Spleen (tissue), 13 donors: ENCODE results near the gene TGM1. TPM values are rescaled to one million over a fixed set of nuclear protein-coding genes. Genes with fewer than 3 reads are reported as not detected.
A peak's percentile ranks its signal among the peaks of the same experiment; 100 is the strongest.

ENCODE experiments used
- DNase-seq: peaks from one replicate; pipeline ENCODE4 v3.0.0-alpha.2; 2020
- H3K27ac ChIP-seq, 8 donors: fragments of 200-600 bp; sonication (generic) in 7 of 8; 1 replicate in 4 of 8; 2 replicates in 4 of 8; pipeline versions ENCODE4 v1.5.0 to v1.8.0; 2016 to 2021; ENCODE audit warnings: inconsistent platforms in 4 of 8, mild to moderate bottlenecking in 4 of 8, moderate library complexity in 1 of 8
- H3K27me3 ChIP-seq, 7 donors: fragments of 200-600 bp; sonication (generic) in 6 of 7; replicated peaks in 1 of 7; 1 replicate in 4 of 7; 2 replicates in 3 of 7; pipeline versions ENCODE4 v1.5.0 to v1.8.0; 2016 to 2021; ENCODE audit warnings: inconsistent platforms in 3 of 7, mild to moderate bottlenecking in 1 of 7
- H3K36me3 ChIP-seq, 6 donors: fragments of 200-600 bp; sonication (generic) in 5 of 6; 1 replicate in 4 of 6; 2 replicates in 2 of 6; pipeline versions ENCODE4 v1.5.0 to v1.8.0; 2016 to 2021; ENCODE audit warnings: inconsistent platforms in 2 of 6
- H3K4me1 ChIP-seq, 6 donors: fragments of 200-600 bp; sonication (generic) in 5 of 6; 1 replicate in 3 of 6; 2 replicates in 3 of 6; pipeline versions ENCODE4 v1.5.0 to v1.8.0; 2016 to 2021; ENCODE audit warnings: inconsistent platforms in 3 of 6
- H3K4me3 ChIP-seq, 8 donors: fragments of 200-600 bp; sonication (generic) in 7 of 8; 1 replicate in 4 of 8; 2 replicates in 4 of 8; pipeline versions ENCODE4 v1.5.0 to v1.8.0; 2016 to 2021; ENCODE audit warnings: inconsistent platforms in 4 of 8, mild to moderate bottlenecking in 4 of 8, moderate library complexity in 2 of 8
- H3K9me3 ChIP-seq, 8 donors: fragments of 200-600 bp; sonication (generic) in 7 of 8; 1 replicate in 4 of 8; 2 replicates in 4 of 8; pipeline versions ENCODE4 v1.5.0 to v1.8.0; 2016 to 2021; ENCODE audit warnings: inconsistent platforms in 4 of 8
- POLR2A ChIP-seq, 3 donors: fragments of 450-650 bp; IDR thresholded peaks; one replicate each; pipeline ENCODE4 v1.5.1; 2017; ENCODE audit warnings: antibody characterized with exemption in 3 of 3, mild to moderate bottlenecking in 1 of 3
- POLR2AphosphoS5 ChIP-seq, 3 donors: sonication (generic); formaldehyde crosslinking; IDR thresholded peaks; one replicate each; pipeline ENCODE4 v1.5.1; 2017; ENCODE audit warnings: antibody characterized with exemption in 3 of 3
- WGBS, 5 donors: extraction: QIAGEN DNeasy Blood & Tissue Kit in 3 of 5; methylation state at CpG; one replicate each; pipeline versions ENCODE4 v1.1.5 to v1.1.7; 2013 to 2018; 5-methylcytosine and 5-hydroxymethylcytosine counted together
- intact Hi-C: fragments of 100-400 bp; cut with DNase I; formaldehyde crosslinking; loops from one replicate; pipeline ENCODE4 v1.15.0; 2023; ENCODE audit warnings: low total_unique reads
- long read RNA-seq, 2 donors: transcript quantifications; one replicate each; lab custom pipeline, GENCODE V29; 2026
- polyA plus RNA-seq, 3 donors: library from polyadenylated mRNA; stranded (reverse); fragments of 200-250 nt; gene quantifications; one replicate each; pipeline ENCODE4 v1.2.1, GENCODE V29; 2013
- total RNA-seq, 7 donors: library from RNA; depleted of rRNA in 3 of 7; stranded (reverse); fragments of >200 nt in 3 of 7; fragmentation: NEBNext Ultra II Directional in 4 of 7; extraction: Animal tissue kit (Norgen Biotek cat#: 25700) in 4 of 7; gene quantifications; one replicate each; pipeline versions ENCODE4 v1.1.0 to v1.2.1, GENCODE V29; 2016 to 2021
- TF ChIP-seq, protein P1 (sequence below), 11 experiments: fragments of 200-600 bp in 7 of 11; fragments of 450-650 bp in 4 of 11; sonication (generic) in 4 of 11; IDR thresholded peaks in 8 of 11; conservative IDR thresholded peaks in 3 of 11; 1 replicate in 7 of 11; 2 replicates in 4 of 11; pipeline versions ENCODE4 v1.4.0 to v1.8.0; 2016 to 2021; ENCODE audit warnings: antibody characterized with exemption in 11 of 11, inconsistent platforms in 4 of 11, mild to moderate bottlenecking in 1 of 11
- donor health status: healthy with polysubstance abuse.
- donor health status: DM: no; HTN: no; CAD: no; lungs with moderate emphysema.
- donor health status: DM: no; HTN: no; CAD: no.
- donor health status: Bipolar disorder and iron deficiency.
- donor health status: healthy.
- donor health status: DM: no; HTN: no; CAD: no.
- donor health status: DM: yes; HTN: yes; CAD: no.

The TGM1 gene
- total RNA-seq (1 to 10 TPM; 1.4 to 4.8 (median 2.8) TPM), polyA plus RNA-seq (1 to 10 TPM; 1.7 to 3.5 (median 2.3) TPM)
- long read RNA-seq, donor 1, partial matches to known transcripts = 0 of 2 reads
- long read RNA-seq, donor 1, other reads (novel, unspliced or antisense) = 0 of 2 reads
- long read RNA-seq, donor 2 = 0 reads

DNA sequence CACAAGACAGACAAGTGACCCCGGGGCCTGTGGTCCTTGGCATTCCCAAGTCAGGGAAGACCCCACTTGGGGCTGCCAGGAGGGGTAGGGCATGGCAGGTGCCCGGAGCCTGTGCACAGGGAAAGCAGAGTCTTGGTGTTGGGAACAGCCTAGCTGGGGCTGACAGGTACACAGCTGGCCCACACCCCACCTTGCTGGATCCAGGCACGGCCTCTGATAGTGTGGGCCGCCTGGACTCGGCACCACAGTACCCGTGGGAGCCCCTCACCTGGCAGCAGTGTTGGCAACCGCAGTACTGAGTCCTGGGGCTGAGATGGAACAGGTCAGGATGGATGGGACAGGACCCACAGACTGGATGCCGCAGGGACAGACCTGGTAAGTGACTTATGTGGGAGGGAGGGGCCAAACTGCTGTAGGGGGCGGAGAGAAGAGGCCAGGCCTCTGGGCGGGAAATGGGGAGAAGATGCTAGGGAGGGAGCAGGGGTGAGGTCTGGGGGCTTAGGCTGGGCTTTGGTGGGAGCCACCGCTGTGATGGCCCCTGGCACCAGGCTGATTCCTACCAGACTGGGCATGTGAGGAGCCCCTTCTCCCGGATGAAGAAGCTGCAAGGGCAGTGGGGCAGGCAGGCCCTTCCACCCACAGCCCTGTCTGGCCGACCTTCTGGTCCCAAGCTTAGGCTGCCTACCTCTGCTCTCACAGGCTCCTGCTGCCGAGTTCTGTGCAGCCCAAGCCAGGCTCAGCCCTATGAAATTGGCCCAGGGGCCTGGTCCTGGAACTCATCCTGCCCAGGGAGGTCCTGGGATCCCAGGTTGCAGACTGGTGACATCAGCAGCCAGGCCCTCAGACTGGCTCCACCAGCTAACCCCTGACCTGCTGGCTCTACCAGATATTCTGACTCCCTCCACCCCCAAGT lies at the start of gene TGM1:
Gene TGM1, minus strand, starts transcription at position 357 of the 913 bp plus-strand sequence. CDS start 825 bp downstream, outside the sequence.
- Histone ChIP-seq H3K36me3 (peaks cover 0 to 97% (median 31%) of the 10 kb centered on the region in 6 donors), H3K27me3 (no peaks in the 10 kb centered on the region), H3K4me1 (no peaks in the 10 kb centered on the region), H3K27ac (no peak within 1 kb of the TSS), H3K9me3 (no peaks in the 10 kb centered on the region), H3K4me3 (no peak within 1 kb of the TSS)
- no peak for DNase-seq
- WGBS, 5 donors = 77 to 94% (median 89%) methylated on average over 7 to 14 of the region's 14 CpGs
- intact Hi-C loops = no loop called here
- no peak for TF ChIP-seq POLR2A (IDR thresholded peaks at IDR 0.05)
- TF ChIP-seq, protein P1, sequence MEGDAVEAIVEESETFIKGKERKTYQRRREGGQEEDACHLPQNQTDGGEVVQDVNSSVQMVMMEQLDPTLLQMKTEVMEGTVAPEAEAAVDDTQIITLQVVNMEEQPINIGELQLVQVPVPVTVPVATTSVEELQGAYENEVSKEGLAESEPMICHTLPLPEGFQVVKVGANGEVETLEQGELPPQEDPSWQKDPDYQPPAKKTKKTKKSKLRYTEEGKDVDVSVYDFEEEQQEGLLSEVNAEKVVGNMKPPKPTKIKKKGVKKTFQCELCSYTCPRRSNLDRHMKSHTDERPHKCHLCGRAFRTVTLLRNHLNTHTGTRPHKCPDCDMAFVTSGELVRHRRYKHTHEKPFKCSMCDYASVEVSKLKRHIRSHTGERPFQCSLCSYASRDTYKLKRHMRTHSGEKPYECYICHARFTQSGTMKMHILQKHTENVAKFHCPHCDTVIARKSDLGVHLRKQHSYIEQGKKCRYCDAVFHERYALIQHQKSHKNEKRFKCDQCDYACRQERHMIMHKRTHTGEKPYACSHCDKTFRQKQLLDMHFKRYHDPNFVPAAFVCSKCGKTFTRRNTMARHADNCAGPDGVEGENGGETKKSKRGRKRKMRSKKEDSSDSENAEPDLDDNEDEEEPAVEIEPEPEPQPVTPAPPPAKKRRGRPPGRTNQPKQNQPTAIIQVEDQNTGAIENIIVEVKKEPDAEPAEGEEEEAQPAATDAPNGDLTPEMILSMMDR (IDR thresholded peaks at IDR 0.05 in 8 of 11, conservative IDR thresholded peaks at IDR 0.05 in 3 of 11) = no peak
- TF ChIP-seq POLR2AphosphoS5 (IDR thresholded peaks at IDR 0.05) = no peak

DNA sequence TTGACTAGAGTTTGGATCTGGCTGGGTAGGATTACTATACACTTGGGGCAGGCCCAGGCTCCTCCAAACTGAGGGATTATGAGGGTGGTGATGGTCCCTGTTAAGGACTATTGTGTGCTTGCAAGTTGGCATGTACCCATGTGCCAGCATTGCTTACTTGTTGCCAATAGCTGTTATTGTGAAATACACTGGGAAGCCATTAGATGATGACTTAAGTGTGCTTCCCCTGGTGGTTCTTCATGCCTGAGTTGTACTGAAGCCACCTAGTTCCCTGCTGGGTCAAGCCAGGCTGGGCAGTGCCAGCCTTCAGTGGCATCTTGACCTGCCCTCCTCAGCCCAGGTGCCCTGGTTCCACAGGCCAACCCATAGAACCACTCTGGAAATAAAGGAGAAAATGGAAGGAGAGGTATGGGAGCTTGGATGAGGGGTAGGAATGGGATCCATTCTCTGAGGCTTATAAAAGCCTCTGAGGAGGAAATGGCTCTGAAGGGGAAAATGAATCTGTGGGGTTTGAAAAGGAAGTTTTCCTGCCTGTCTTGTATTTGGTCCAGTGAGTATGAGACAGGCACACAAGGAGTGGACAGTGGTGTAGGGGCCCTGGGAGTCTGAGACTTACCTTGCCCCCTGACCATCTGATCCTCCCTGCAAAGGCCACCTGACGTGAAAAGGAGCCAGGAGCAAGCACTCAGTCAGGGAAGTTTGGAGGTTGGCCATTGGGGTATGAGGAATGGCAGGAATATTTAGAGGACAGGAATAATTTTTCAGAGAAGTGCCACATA lies 49.0 kb upstream of the TGM1 start:
- intact Hi-C loops = no loop called here
- H3K4me1 ChIP-seq = peaks cover 59 to 100% (median 93%) of the 10 kb centered on the region in 6 donors
- no peaks in the 10 kb centered on the region for H3K27me3 ChIP-seq
- H3K27ac ChIP-seq = peak overlapping the region; percentile 91 to 98 (median 96)
- peaks cover 0 to 42% (median 9%) of the 10 kb centered on the region in 6 donors for H3K36me3 ChIP-seq
- DNase-seq = peak; percentile 75
- TF ChIP-seq POLR2A (IDR thresholded peaks at IDR 0.05) (no peak), POLR2AphosphoS5 (IDR thresholded peaks at IDR 0.05) (no peak)
- TF ChIP-seq, protein P1 (IDR thresholded peaks at IDR 0.05 in 8 of 11, conservative IDR thresholded peaks at IDR 0.05 in 3 of 11) = peak in 1 of 11 experiments; percentile 23
- H3K4me3 ChIP-seq = peak overlapping the region; percentile 64 to 88 (median 76)
- H3K9me3 ChIP-seq = no peaks in the 10 kb centered on the region
- 53 to 77% (median 71%) methylated on average over 1 of the region's 1 CpG for WGBS, 5 donors

GRCh38 chr14:24310646-24311604 lies 47.9 kb upstream of the TGM1 start, which contains the start of gene LTB4R:
LTB4R (plus strand) TSS chr14:24311502; CDS start chr14:24315652, 4,150 bp downstream.
- intact Hi-C loops = no loop called here
- peaks cover 59 to 100% (median 91%) of the 10 kb centered on the region in 6 donors for H3K4me1 ChIP-seq
- no peaks in the 10 kb centered on the region for H3K27me3 ChIP-seq
- peak within 1 kb of the TSS; percentile 91 to 98 (median 96) for H3K27ac ChIP-seq
- no peaks in the 10 kb centered on the region for H3K9me3 ChIP-seq
- TF ChIP-seq POLR2AphosphoS5 (IDR thresholded peaks at IDR 0.05) = peak; percentile 74 to 89 (median 87)
- TF ChIP-seq, protein P1 (IDR thresholded peaks at IDR 0.05 in 8 of 11, conservative IDR thresholded peaks at IDR 0.05 in 3 of 11) = peak in 10 of 11 experiments; percentile 23 to 75 (median 54)
- TF ChIP-seq POLR2A (IDR thresholded peaks at IDR 0.05) = peak; percentile 6 to 41 (median 12)
- 2 to 12% (median 4%) methylated on average over 15 to 99 of the region's 99 CpGs for WGBS, 5 donors
- H3K36me3 ChIP-seq = peaks cover 0 to 42% (median 20%) of the 10 kb centered on the region in 6 donors
- peak within 1 kb of the TSS; percentile 64 to 88 (median 76) for H3K4me3 ChIP-seq
- peak; percentile 96 for DNase-seq
